Skin of body (tissue), 2 donors: ENCODE data around the gene TMEM238L. TPM values are rescaled to one million over a fixed set of nuclear protein-coding genes. Genes with fewer than 3 reads are reported as not detected.
A peak's percentile ranks its signal among the peaks of the same experiment; 100 is the strongest.

Experiments
- DNase-seq: peaks from one replicate; lab custom pipeline; 2025; lab: John Stamatoyannopoulos, UW
- total RNA-seq: library from RNA; depleted of rRNA; stranded (reverse); fragments of >200 nt; gene quantifications from one replicate; pipeline ENCODE4 v1.2.3, GENCODE V29; 2014

TMEM238L gene
- total RNA-seq, 1 donor from 2014 or later = 0.30 TPM

- no peak for DNase-seq
Measured at GRCh38 chr17:10805911-10806310, 2.0 kb upstream of the TMEM238L start.

- DNase-seq = no peak
Measured at GRCh38 chr17:10804546-10804945, 647 bp upstream of the TMEM238L start.

- DNase-seq = no peak
Measured at GRCh38 chr17:10803350-10803749, 549 bp downstream of the TMEM238L start.

GRCh38 chr17:10802496-10803284 is 1.2 kb downstream of the TMEM238L start:
- no peak for DNase-seq

- DNase-seq = no peak
Measured at GRCh38 chr17:10799407-10799806, 4.5 kb downstream of the TMEM238L start.

GRCh38 chr17:10798910-10799309 is 5.0 kb downstream of the TMEM238L start:
- DNase-seq = no peak

- DNase-seq = no peak
Measured at GRCh38 chr17:10798332-10798749, 5.6 kb downstream of the TMEM238L start.

- DNase-seq = no peak
Measured at GRCh38 chr17:10797476-10798328, 6.2 kb downstream of the TMEM238L start.

- peak; percentile 30 for DNase-seq
Measured at GRCh38 chr17:10793816-10794215, 10.1 kb downstream of the TMEM238L start.

GRCh38 chr17:10793256-10793655 is 10.6 kb downstream of the TMEM238L start:
- DNase-seq = no peak

GRCh38 chr17:10792151-10792550 is 11.7 kb downstream of the TMEM238L start:
- no peak for DNase-seq

- DNase-seq = peak; percentile 76
Measured at GRCh38 chr17:10790491-10791401, 13.2 kb downstream of the TMEM238L start.

GRCh38 chr17:10789694-10790271 is 14.1 kb downstream of the TMEM238L start:
- DNase-seq = no peak

GRCh38 chr17:10787306-10788045 is 16.4 kb downstream of the TMEM238L start:
- no peak for DNase-seq

GRCh38 chr17:10785295-10785694 is 18.6 kb downstream of the TMEM238L start:
- DNase-seq = no peak

GRCh38 chr17:10779609-10780008 is 24.3 kb downstream of the TMEM238L start:
- DNase-seq = no peak

GRCh38 chr17:10777890-10778289 is 26.0 kb downstream of the TMEM238L start:
- DNase-seq = no peak

GRCh38 chr17:10777131-10777807 is 26.6 kb downstream of the TMEM238L start:
- no peak for DNase-seq

- DNase-seq = no peak
Measured at GRCh38 chr17:10776381-10776780, 27.5 kb downstream of the TMEM238L start.
